ENCODE results near the gene XXYLT1. TPM values are rescaled to one million over a fixed set of nuclear protein-coding genes. Genes with fewer than 3 reads are reported as not detected.

XXYLT1 gene
- total and polyA plus RNA-seq, 7 donors: 2.5 to 13.8 (median 11.1) TPM

- peaks cover 0 to 20% (median 9%) of the 10 kb centered on the region in 4 donors for H3K4me1 ChIP-seq
- H3K36me3 ChIP-seq: no peaks in the 10 kb centered on the region
- no peaks in the 10 kb centered on the region for H3K27me3 ChIP-seq
- WGBS, 2 donors: 90 to 93% methylated on average over 14 of the region's 14 CpGs
- no peaks in the 10 kb centered on the region for H3K9me3 ChIP-seq
- TF ChIP-seq POLR2A (IDR thresholded peaks at IDR 0.05) (no peak), EP300 (IDR thresholded peaks at IDR 0.05) (no peak), CTCF (IDR thresholded peaks at IDR 0.05) (no peak), POLR2AphosphoS5 (IDR thresholded peaks at IDR 0.05) (no peak)
- no peak overlapping the region for H3K27ac ChIP-seq
- H3K4me3 ChIP-seq: no peak overlapping the region
- DNase-seq: peak; percentile 43
- intact Hi-C loops (cut with DNase I): no loop called here
Observed at GRCh38 chr3:195113536-195114425, 157.2 kb downstream of the XXYLT1 start.

GRCh38 chr3:195113048-195113447 is 157.9 kb downstream of the XXYLT1 start:
- TF ChIP-seq CTCF (IDR thresholded peaks at IDR 0.05) (no peak), POLR2A (IDR thresholded peaks at IDR 0.05) (no peak), EP300 (IDR thresholded peaks at IDR 0.05) (no peak), POLR2AphosphoS5 (IDR thresholded peaks at IDR 0.05) (no peak)
- intact Hi-C loops (cut with DNase I): no loop called here
- H3K36me3 ChIP-seq: no peaks in the 10 kb centered on the region
- H3K27me3 ChIP-seq: no peaks in the 10 kb centered on the region
- WGBS, 2 donors: 91 to 92% methylated on average over 14 of the region's 14 CpGs
- no peak overlapping the region for H3K27ac ChIP-seq
- DNase-seq: peak; percentile 59
- H3K4me3 ChIP-seq: no peak overlapping the region
- peaks cover 0 to 20% (median 9%) of the 10 kb centered on the region in 4 donors for H3K4me1 ChIP-seq
- H3K9me3 ChIP-seq: no peaks in the 10 kb centered on the region

GRCh38 chr3:195112361-195112791 is 158.6 kb downstream of the XXYLT1 start:
- peak; percentile 56 for DNase-seq
- Histone ChIP-seq H3K4me1 (peaks cover 0 to 20% (median 9%) of the 10 kb centered on the region in 4 donors), H3K27me3 (no peaks in the 10 kb centered on the region), H3K4me3 (no peak overlapping the region), H3K27ac (peak overlapping the region in 1 of 4 donors; percentile 75), H3K9me3 (no peaks in the 10 kb centered on the region), H3K36me3 (no peaks in the 10 kb centered on the region)
- 85 to 90% methylated on average over 22 of the region's 22 CpGs for WGBS, 2 donors
- TF ChIP-seq EP300 (IDR thresholded peaks at IDR 0.05): no peak
- TF ChIP-seq CTCF (IDR thresholded peaks at IDR 0.05): no peak
- TF ChIP-seq POLR2A (IDR thresholded peaks at IDR 0.05): no peak
- TF ChIP-seq POLR2AphosphoS5 (IDR thresholded peaks at IDR 0.05): no peak
- intact Hi-C loops (cut with DNase I): no loop called here

GRCh38 chr3:195111766-195112165 is 159.2 kb downstream of the XXYLT1 start:
- intact Hi-C loops (cut with DNase I): no loop called here
- H3K27ac ChIP-seq: peak overlapping the region in 3 of 4 donors; percentile 75 to 77 (median 75)

More at GRCh38 chr3:195111766-195112165, 159.2 kb downstream of the XXYLT1 start:
- peaks cover 0 to 21% (median 10%) of the 10 kb centered on the region in 4 donors for H3K4me1 ChIP-seq
- no peak overlapping the region for H3K4me3 ChIP-seq
- H3K36me3 ChIP-seq: no peaks in the 10 kb centered on the region
- no peak for TF ChIP-seq EP300 (IDR thresholded peaks at IDR 0.05)
- no peak for TF ChIP-seq POLR2AphosphoS5 (IDR thresholded peaks at IDR 0.05)
- TF ChIP-seq CTCF (IDR thresholded peaks at IDR 0.05): no peak
- no peak for TF ChIP-seq POLR2A (IDR thresholded peaks at IDR 0.05)
- peak; percentile 20 for DNase-seq
- WGBS, 2 donors: 93 to 95% methylated on average over 9 of the region's 9 CpGs
- H3K27me3 ChIP-seq: no peaks in the 10 kb centered on the region
- H3K9me3 ChIP-seq: no peaks in the 10 kb centered on the region
